ENCODE results near the gene SLC10A6. TPM values are rescaled to one million over a fixed set of nuclear protein-coding genes. Genes with fewer than 3 reads are reported as not detected.
"Not testable (repeated sequence)": the region's sequence is repeated elsewhere in the genome, so short reads cannot be mapped to it uniquely, and the experiment has no call there.

SLC10A6 gene
- total RNA-seq, 1 donor from 2014 or later, result not detected

GRCh38 chr4:86878640-86879039 is 29.5 kb upstream of the SLC10A6 start:
- no peak for DNase-seq (ENCODE audit: extremely low spot score, unreplicated experiment)
- Mint-ChIP-seq H3K4me1 (ENCODE audit: unreplicated experiment) (no peaks in the 10 kb centered on the region), H3K4me3 (no peak overlapping the region), H3K27ac (no peak overlapping the region), H3K27me3 (no peaks in the 10 kb centered on the region), H3K36me3 (no peaks in the 10 kb centered on the region), H3K9me3 (peaks cover 10% of the 10 kb centered on the region)
- TF ChIP-seq CTCF (conservative IDR thresholded peaks at IDR 0.05), result peak; percentile 45

- no peaks in the 10 kb centered on the region for H3K27me3 Mint-ChIP-seq
- DNase-seq (ENCODE audit: extremely low spot score, unreplicated experiment), result no peak
- TF ChIP-seq CTCF (conservative IDR thresholded peaks at IDR 0.05), result no peak
- H3K4me3 Mint-ChIP-seq, result no peak overlapping the region
- H3K36me3 Mint-ChIP-seq, result no peaks in the 10 kb centered on the region
- no peak overlapping the region for H3K27ac Mint-ChIP-seq
- H3K4me1 Mint-ChIP-seq (ENCODE audit: unreplicated experiment), result no peaks in the 10 kb centered on the region
- peaks cover 10% of the 10 kb centered on the region for H3K9me3 Mint-ChIP-seq
Observed at GRCh38 chr4:86876894-86877685, 27.9 kb upstream of the SLC10A6 start.

DNA sequence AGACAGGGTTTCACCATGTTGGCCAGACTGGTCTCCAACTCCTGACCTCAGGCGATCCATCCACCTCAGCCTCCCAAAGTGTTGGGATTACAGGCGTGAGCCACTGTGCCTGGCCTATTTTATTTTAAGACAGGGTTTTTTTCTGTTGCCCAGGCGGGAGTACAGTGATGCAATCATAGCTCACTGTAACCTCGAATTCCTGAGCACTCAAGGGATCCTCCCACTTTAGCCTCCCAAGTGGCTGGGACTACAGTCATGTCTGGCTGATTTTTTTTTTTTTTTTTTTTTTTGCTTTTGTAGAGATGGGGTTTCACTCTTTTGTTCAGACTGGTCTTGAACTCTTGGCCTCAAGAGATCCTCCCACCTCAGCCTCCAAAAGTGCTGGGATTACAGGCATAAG is 26.3 kb upstream of the SLC10A6 start:
- not testable (repeated sequence) for H3K27me3 Mint-ChIP-seq; H3K4me3 Mint-ChIP-seq; H3K36me3 Mint-ChIP-seq; H3K4me1 Mint-ChIP-seq (ENCODE audit: unreplicated experiment); H3K27ac Mint-ChIP-seq; DNase-seq (ENCODE audit: extremely low spot score, unreplicated experiment)
- H3K9me3 Mint-ChIP-seq, result peaks cover 10% of the 10 kb centered on the region

DNA sequence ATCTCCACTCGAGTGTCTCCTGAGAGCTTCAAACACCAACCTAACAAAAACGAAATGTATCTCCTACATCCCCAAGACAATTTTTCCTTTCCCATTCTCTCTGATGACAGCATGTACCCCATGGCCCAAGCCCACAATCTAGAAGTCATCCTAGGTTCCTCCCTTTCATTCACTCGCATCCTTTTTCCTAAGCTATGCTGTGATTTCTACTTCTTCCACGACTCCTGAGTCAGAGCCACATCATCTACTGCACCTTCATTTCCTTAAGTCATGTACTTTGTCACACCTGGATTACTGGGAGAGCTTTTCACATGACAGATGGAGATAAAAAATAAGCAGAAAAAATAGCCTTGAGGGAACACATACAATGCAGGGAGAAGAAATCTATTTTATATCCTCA is 23.0 kb upstream of the SLC10A6 start:
- Mint-ChIP-seq H3K36me3 (no peaks in the 10 kb centered on the region), H3K4me1 (ENCODE audit: unreplicated experiment) (no peaks in the 10 kb centered on the region), H3K9me3 (no peaks in the 10 kb centered on the region), H3K27ac (no peak overlapping the region), H3K27me3 (no peaks in the 10 kb centered on the region), H3K4me3 (no peak overlapping the region)
- no peak for TF ChIP-seq CTCF (conservative IDR thresholded peaks at IDR 0.05)
- no peak for DNase-seq (ENCODE audit: extremely low spot score, unreplicated experiment)

DNA sequence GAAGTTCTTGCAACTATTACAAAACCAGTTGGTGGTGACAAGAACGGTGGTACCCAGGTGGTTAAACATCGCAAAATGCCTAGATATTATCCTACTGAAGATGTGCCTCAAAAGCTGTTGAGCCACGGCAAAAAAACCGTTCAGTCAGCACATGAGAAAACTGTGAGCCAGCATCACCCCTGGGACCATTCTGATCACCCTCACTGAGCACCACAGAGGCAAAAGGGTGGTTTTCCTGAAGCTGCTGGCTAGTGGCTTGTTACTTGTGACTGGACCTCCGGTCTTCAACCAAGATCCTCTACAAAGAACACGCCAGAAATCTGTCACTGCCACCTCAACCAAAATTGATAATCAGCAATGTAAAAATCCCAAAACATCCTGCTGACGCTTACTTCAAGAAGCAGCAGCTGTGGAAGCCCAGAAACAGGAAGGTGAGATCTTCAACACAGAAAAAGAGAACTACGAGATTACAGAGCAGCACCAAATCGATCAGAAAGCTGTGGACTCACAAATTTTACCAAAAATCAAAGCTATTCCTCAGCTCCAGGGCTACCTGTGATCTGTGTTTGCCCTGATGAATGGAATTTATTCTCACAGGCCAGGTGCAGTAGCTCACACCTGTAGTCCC is 21.4 kb upstream of the SLC10A6 start:
- no peak for TF ChIP-seq CTCF (conservative IDR thresholded peaks at IDR 0.05)
- H3K27me3 Mint-ChIP-seq, result no peaks in the 10 kb centered on the region
- no peaks in the 10 kb centered on the region for H3K36me3 Mint-ChIP-seq
- no peaks in the 10 kb centered on the region for H3K9me3 Mint-ChIP-seq
- no peak overlapping the region for H3K4me3 Mint-ChIP-seq
- DNase-seq (ENCODE audit: extremely low spot score, unreplicated experiment), result no peak
- H3K4me1 Mint-ChIP-seq (ENCODE audit: unreplicated experiment), result no peaks in the 10 kb centered on the region
- no peak overlapping the region for H3K27ac Mint-ChIP-seq

GRCh38 chr4:86857341-86858052 is 8.3 kb upstream of the SLC10A6 start:
- Mint-ChIP-seq H3K27me3 (no peaks in the 10 kb centered on the region), H3K4me3 (no peak overlapping the region), H3K27ac (peak overlapping the region; percentile 70), H3K36me3 (no peaks in the 10 kb centered on the region), H3K4me1 (ENCODE audit: unreplicated experiment) (peaks cover 10% of the 10 kb centered on the region), H3K9me3 (no peaks in the 10 kb centered on the region)
- TF ChIP-seq CTCF (conservative IDR thresholded peaks at IDR 0.05), result no peak
- no peak for DNase-seq (ENCODE audit: extremely low spot score, unreplicated experiment)
